ENCODE measurements around the gene FOXN3.

- TF ChIP-seq CTCF (IDR thresholded peaks at IDR 0.05) (no peak), POLR2A (IDR thresholded peaks at IDR 0.05) (no peak)
Measured at GRCh38 chr14:89377544-89377943, 39.5 kb downstream of the FOXN3 start.
